Esophagus squamous epithelium (tissue), 4 donors: ENCODE measurements around the gene RBM25.

Experiments used
- CTCF ChIP-seq, 6 experiments: fragments of 450-650 bp in 4 of 6; fragments of 200-600 bp in 2 of 6; sonication (generic) in 2 of 6; IDR thresholded peaks; one replicate each; pipeline ENCODE4 v1.5.1; 2016 to 2019; ENCODE audit warnings: antibody characterized with exemption in 6 of 6, mild to moderate bottlenecking in 4 of 6, moderate library complexity in 4 of 6
- POLR2A ChIP-seq, 4 donors: fragments of 450-650 bp; IDR thresholded peaks; one replicate each; pipeline ENCODE4 v1.6.1; 2017; ENCODE audit warnings: antibody characterized with exemption in 4 of 4, mild to moderate bottlenecking in 4 of 4, moderate library complexity in 3 of 4

GRCh38 chr14:73105050-73105449 lies 46.7 kb downstream of the RBM25 start:
- TF ChIP-seq POLR2A (IDR thresholded peaks at IDR 0.05) (no peak), CTCF (IDR thresholded peaks at IDR 0.05) (no peak)
